Fibroblast of pulmonary artery (primary cell): ENCODE measurements around the gene AADACL3.
"Not testable (repeated sequence)": the region's sequence is repeated elsewhere in the genome, so short reads cannot be mapped to it uniquely, and the experiment has no call there.

Experiments used
- DNase-seq: peaks from one replicate; pipeline ENCODE4 v3.0.0-alpha.2; 2010; ENCODE audit warnings: low read depth
- H3K4me3 ChIP-seq: replicated peaks from 2 replicates; pipeline ENCODE4 v1.5.1; 2011; ENCODE audit warnings: low read depth, mild to moderate bottlenecking, control low read depth, low read length, moderate library complexity
- TF ChIP-seq, protein P1 (sequence below): IDR thresholded peaks from 2 replicates; pipeline ENCODE4 v1.5.1; 2011; ENCODE audit warnings: mild to moderate bottlenecking, control low read depth, low read length, inconsistent platforms; ENCODE audit errors: missing control alignments

Gene AADACL3

DNA sequence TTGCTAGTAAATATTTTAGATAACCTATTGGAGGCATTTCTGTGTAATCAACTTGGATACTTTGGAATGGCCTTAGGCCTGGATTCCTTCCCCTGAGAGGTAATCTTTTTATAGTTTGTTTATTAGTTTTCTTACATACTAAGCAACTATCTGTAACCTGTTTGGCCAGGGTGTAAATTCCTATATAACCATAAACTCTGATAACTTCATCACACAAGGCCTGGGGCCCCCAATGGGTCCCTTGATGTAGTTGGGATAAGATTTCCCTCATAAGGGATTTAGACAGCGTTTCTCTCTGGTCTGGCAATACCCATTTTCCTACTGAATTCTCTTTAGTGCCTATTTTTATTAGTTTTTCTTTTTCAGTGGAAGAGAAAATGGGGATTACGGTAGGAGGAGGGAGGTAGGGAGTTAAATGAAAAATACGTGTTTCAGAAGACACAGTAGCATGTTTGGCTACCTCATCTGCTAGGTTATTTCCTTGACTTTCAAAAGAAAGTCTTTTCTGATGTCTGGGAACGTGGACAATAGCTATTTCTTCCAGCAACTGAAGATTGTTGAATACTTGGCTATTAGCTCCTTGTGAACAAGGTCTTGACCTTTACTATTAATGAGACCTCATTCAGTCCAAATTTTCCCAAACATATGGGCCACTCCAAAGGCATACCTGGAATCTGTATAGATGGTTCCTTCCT lies 7.4 kb upstream of the AADACL3 start:
- DNase-seq, result no peak
- TF ChIP-seq, protein P1, sequence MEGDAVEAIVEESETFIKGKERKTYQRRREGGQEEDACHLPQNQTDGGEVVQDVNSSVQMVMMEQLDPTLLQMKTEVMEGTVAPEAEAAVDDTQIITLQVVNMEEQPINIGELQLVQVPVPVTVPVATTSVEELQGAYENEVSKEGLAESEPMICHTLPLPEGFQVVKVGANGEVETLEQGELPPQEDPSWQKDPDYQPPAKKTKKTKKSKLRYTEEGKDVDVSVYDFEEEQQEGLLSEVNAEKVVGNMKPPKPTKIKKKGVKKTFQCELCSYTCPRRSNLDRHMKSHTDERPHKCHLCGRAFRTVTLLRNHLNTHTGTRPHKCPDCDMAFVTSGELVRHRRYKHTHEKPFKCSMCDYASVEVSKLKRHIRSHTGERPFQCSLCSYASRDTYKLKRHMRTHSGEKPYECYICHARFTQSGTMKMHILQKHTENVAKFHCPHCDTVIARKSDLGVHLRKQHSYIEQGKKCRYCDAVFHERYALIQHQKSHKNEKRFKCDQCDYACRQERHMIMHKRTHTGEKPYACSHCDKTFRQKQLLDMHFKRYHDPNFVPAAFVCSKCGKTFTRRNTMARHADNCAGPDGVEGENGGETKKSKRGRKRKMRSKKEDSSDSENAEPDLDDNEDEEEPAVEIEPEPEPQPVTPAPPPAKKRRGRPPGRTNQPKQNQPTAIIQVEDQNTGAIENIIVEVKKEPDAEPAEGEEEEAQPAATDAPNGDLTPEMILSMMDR, result no peak
- no peak overlapping the region for H3K4me3 ChIP-seq

DNA sequence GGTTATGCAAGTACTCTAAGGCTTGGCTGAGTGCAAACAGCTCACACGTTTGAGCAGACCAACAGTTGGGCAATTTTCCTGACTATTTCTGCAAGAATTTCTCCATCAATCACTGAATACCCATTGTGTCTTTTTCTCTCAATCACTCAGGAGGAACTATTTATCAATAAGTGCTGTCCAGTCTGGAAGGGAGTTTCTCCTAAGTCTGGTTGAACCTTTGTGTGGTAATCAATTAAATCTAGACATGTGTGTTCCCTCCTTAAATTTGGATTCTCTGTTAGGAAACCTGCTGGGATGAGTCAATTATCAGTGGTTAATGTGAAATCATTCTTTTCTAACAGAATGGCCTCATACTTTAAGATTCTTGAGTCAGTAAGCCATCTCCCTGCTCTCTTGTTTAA lies 6.8 kb upstream of the AADACL3 start:
- TF ChIP-seq, protein P1, result no peak
- no peak for DNase-seq
- H3K4me3 ChIP-seq, result no peak overlapping the region

DNA sequence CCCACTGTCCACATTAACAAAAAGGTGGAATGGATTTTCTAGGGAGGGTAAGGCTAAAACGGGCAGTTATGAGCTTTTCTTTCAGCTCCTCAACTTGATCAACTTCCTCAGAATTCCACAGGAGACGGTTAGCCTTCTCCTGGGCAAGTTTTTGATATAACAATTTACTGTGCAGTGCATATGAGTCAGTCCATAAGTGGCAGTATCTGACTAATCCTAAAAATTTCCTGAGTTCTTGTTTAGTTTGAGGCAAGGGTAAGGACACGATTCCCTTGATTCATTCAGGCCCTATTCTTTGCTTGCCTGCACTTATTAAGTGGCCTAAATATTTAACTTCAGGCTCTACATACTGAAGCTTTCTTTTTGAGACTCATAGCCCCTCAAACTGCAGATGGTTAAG lies 6.2 kb upstream of the AADACL3 start:
- H3K4me3 ChIP-seq, result no peak overlapping the region
- DNase-seq, result no peak
- TF ChIP-seq, protein P1, result no peak

DNA sequence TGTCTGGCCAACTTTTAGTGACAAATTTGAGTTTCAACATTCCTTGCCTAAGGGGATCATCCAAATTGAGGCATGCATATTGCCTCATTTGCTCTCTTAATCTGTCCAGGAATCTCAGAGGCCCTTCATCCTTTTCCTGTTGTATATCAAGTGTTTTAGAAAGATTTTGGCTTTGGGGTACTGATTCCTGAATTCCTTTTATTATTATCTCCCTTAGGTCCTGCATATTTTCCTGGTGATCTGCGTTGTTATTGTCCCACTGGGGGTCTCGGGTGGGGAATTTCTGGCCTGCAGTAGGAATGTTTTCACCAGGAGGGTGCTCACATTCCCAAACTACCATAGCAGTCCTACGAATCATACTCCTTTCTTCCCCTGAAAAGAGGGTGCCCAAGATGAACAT lies 4.4 kb upstream of the AADACL3 start:
- no peak for DNase-seq
- TF ChIP-seq, protein P1, result no peak
- no peak overlapping the region for H3K4me3 ChIP-seq

DNA sequence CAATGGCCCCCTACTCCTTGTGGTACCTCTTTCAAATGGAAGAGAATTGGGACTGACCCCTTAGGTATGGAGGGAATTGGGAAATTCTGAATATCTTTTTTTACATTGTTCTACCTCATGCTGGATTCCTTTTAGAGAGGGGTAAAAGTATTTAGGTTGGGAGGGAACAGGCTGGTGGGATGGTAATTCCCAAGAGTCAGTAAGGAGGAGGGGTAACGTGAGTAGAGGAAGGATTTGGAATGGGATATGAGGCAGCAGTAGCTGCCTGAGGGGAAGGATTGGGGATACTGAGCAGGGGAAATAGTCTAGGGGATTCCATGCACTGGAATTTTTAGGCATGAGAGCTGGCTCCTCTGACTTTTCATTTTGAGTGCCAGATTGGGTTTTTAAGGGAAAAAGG lies 3.8 kb upstream of the AADACL3 start:
- TF ChIP-seq, protein P1, result no peak
- no peak for DNase-seq

DNA sequence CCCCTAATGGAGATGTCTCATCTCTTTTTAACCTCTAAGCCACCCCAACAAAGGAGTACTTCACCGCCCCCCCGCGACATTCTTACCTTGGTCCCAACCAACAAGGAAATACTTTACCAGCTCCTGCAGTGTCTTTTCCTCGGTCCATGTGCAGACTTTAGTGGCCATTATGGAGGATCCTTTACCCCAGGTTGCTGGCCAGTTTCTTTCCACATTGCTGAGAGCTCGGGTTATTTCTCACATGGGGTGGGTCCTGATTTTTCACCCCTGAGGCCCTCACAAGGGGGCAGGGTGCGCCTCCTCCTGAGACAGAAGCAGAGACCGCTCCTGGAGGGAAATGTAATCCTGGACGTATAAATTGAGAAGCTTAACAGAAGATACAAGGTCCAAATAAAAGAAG lies 3.0 kb upstream of the AADACL3 start:
- TF ChIP-seq, protein P1, result no peak
- no peak for DNase-seq
- H3K4me3 ChIP-seq, result no peak overlapping the region

More for the DNA sequence above, 3.8 kb upstream of the AADACL3 start:
- H3K4me3 ChIP-seq, result no peak overlapping the region

DNA sequence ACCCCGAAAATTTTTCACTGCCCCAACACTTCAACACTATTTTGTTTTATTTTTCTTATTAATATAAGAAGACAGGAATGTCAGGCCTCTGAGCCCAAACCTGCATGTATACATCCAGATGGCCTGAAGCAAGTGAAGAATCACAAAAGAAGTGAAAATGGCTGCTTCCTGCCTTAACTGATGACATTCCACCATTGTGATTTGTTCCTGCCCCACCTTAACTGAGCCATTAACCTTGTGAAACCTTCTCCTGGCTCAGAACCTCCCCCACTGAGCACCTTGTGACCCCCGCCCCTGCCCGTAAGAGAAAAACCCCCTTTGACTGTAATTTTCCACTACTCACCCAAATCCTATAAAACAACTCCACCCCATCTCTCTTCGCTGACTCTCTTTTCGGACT lies 2.3 kb upstream of the AADACL3 start:
- H3K4me3 ChIP-seq, result not testable (repeated sequence)

More for the DNA sequence above, 2.3 kb upstream of the AADACL3 start:
- not testable (repeated sequence) for DNase-seq
